A549 (cell line): ENCODE measurements around the gene SMAD9. TPM values are rescaled to one million over a fixed set of nuclear protein-coding genes. Genes with fewer than 3 reads are reported as not detected.

Experiments used
- ATAC-seq, 2 experiments: fragments of 200-7000 bp in 1 of 2; fragments of >200 bp in 1 of 2; cut with Nextera tagmentation in 1 of 2; cut with Tn5 transposase in 1 of 2; 3 replicates each; pipeline versions ENCODE4 v1.8.0 to v1.9.1; 2018 to 2020; ENCODE audit warnings: mild to moderate bottlenecking in 1 of 2, moderate library complexity in 1 of 2
- CTCF ChIA-PET: fragments of 300-600 bp; sonication (Branson Sonifier 250); formaldehyde crosslinking; extraction: SDS; loops from one replicate; lab custom pipeline; 2021; ENCODE audit warnings: antibody characterized with exemption, inconsistent platforms; lab: Yijun Ruan, JAX
- POLR2A ChIA-PET: fragments of 350-600 bp; formaldehyde crosslinking; extraction: SDS; loops from one replicate; lab custom pipeline; 2021; ENCODE audit warnings: antibody characterized with exemption, inconsistent platforms; lab: Yijun Ruan, JAX
- DNase-seq, 2 experiments: peaks; one replicate each; pipeline versions ENCODE4 v3.0.0 to v3.0.0-alpha.2; 2011 to 2016; ENCODE audit warnings: low read depth in 1 of 2, low spot score in 1 of 2
- FAIRE-seq: peaks from 2 replicates; lab custom pipeline; 2011; peaks lifted over from hg19 to GRCh38; lab: Jason Lieb, UNC
- H3K27ac ChIP-seq, 2 experiments: fragments of >200 bp; sonication (Bioruptor Twin); formaldehyde crosslinking; 3 replicates each; pipeline ENCODE4 v1.5.1; 2016 to 2017
- H3K4me1 ChIP-seq: fragments of >200 bp; sonication (Bioruptor Twin); formaldehyde crosslinking; 3 replicates; pipeline ENCODE4 v1.6.1; 2016
- H3K4me2 ChIP-seq: fragments of >200 bp; sonication (Bioruptor Twin); formaldehyde crosslinking; 3 replicates; pipeline ENCODE4 v1.6.1; 2016
- H3K4me3 ChIP-seq: fragments of >200 bp; sonication (Bioruptor Twin); formaldehyde crosslinking; 3 replicates; pipeline ENCODE4 v1.5.1; 2016
- H3K9me3 ChIP-seq: fragments of >200 bp; sonication (Bioruptor Twin); formaldehyde crosslinking; 3 replicates; pipeline ENCODE4 v1.6.1; 2016
- BHLHE40 ChIP-seq: IDR thresholded peaks from 2 replicates; pipeline ENCODE4 v1.6.1; 2012; ENCODE audit warnings: low read depth, low read length, inconsistent platforms
- CBX2 ChIP-seq: fragments of 200-600 bp; sonication (generic); IDR thresholded peaks from 2 replicates; pipeline ENCODE4 v1.6.1; 2016; ENCODE audit warnings: low read depth, mild to moderate bottlenecking, borderline replicate concordance
- CBX8 ChIP-seq: fragments of 200-600 bp; sonication (generic); IDR thresholded peaks from 2 replicates; pipeline ENCODE4 v1.6.1; 2016
- CHD2 ChIP-seq: fragments of 150-350 bp; IDR thresholded peaks from 2 replicates; pipeline ENCODE4 v1.6.1; 2014; ENCODE audit warnings: low read length; ENCODE audit not compliant: partially characterized antibody
- EHF ChIP-seq: fragments of 250-450 bp; sonication (Bioruptor Pico); IDR thresholded peaks from 2 replicates; pipeline ENCODE4 v1.5.0; 2020; ENCODE audit warnings: mild to moderate bottlenecking
- ELK1 ChIP-seq: fragments of 150-350 bp; IDR thresholded peaks from 2 replicates; pipeline ENCODE4 v1.6.1; 2014; ENCODE audit warnings: low read depth, mild to moderate bottlenecking, low read length
- ESRRA ChIP-seq: fragments of 150-350 bp; IDR thresholded peaks from 2 replicates; pipeline ENCODE4 v1.6.1; 2014; ENCODE audit warnings: mild to moderate bottlenecking, low read length, borderline replicate concordance
- FOSB ChIP-seq: fragments of 250-450 bp; sonication (Bioruptor Pico); IDR thresholded peaks from 2 replicates; pipeline ENCODE4 v1.5.0; 2020; ENCODE audit warnings: mild to moderate bottlenecking, moderate library complexity
- FOXS1 ChIP-seq: fragments of 250-450 bp; sonication (Bioruptor Pico); IDR thresholded peaks from 2 replicates; pipeline ENCODE4 v1.5.0; 2020; ENCODE audit warnings: mild to moderate bottlenecking, moderate library complexity
- GATA3 ChIP-seq: IDR thresholded peaks from 2 replicates; pipeline ENCODE4 v1.6.1; 2012; ENCODE audit warnings: borderline replicate concordance
- HEYL ChIP-seq: fragments of 250-450 bp; sonication (Bioruptor Pico); IDR thresholded peaks from 2 replicates; pipeline ENCODE4 v1.8.0; 2021; ENCODE audit warnings: mild to moderate bottlenecking, moderate library complexity
- HOXA7 ChIP-seq: fragments of 250-450 bp; sonication (Bioruptor Pico); IDR thresholded peaks from 2 replicates; pipeline ENCODE4 v1.5.0; 2020; ENCODE audit warnings: mild to moderate bottlenecking, moderate library complexity
- HOXB5 ChIP-seq: fragments of 250-450 bp; sonication (Bioruptor Pico); IDR thresholded peaks from 2 replicates; pipeline ENCODE4 v1.5.0; 2020; ENCODE audit warnings: mild to moderate bottlenecking, moderate library complexity
- KDM5A ChIP-seq: fragments of 200-600 bp; sonication (generic); IDR thresholded peaks from 2 replicates; pipeline ENCODE4 v1.6.1; 2016; ENCODE audit warnings: antibody characterized with exemption, mild to moderate bottlenecking
- NFE2L2 ChIP-seq: fragments of 150-350 bp; conservative IDR thresholded peaks from 2 replicates; pipeline ENCODE4 v1.6.1; 2014; ENCODE audit warnings: low read length
- NR3C1 ChIP-seq: fragments of >200 bp; sonication (Bioruptor Twin); formaldehyde crosslinking; IDR thresholded peaks from 3 replicates; pipeline ENCODE4 v1.6.1; 2017
- PBX3 ChIP-seq: IDR thresholded peaks from 2 replicates; pipeline ENCODE4 v1.6.1; 2012
- RCOR1 ChIP-seq: fragments of 150-350 bp; IDR thresholded peaks from 2 replicates; pipeline ENCODE4 v1.6.1; 2014; ENCODE audit warnings: antibody characterized with exemption, low read length, low read depth
- RFX5 ChIP-seq: fragments of 450-650 bp; IDR thresholded peaks from 2 replicates; pipeline ENCODE4 v1.7.1; 2014; ENCODE audit warnings: antibody characterized with exemption, mild to moderate bottlenecking, moderate library complexity
- RNF2 ChIP-seq: fragments of 200-600 bp; sonication (generic); IDR thresholded peaks from 2 replicates; pipeline ENCODE4 v1.6.1; 2016; ENCODE audit warnings: low read depth, mild to moderate bottlenecking, antibody characterized with exemption, moderate library complexity, borderline replicate concordance
- SMC3 ChIP-seq: fragments of >200 bp; sonication (Bioruptor Twin); formaldehyde crosslinking; IDR thresholded peaks from 3 replicates; pipeline ENCODE4 v1.6.1; 2018; ENCODE audit warnings: inconsistent platforms
- TFCP2L1 ChIP-seq: fragments of 250-450 bp; sonication (Bioruptor Pico); IDR thresholded peaks from 2 replicates; pipeline ENCODE4 v1.5.0; 2021; ENCODE audit warnings: mild to moderate bottlenecking
- TP53 ChIP-seq: fragments of 250-450 bp; sonication (Bioruptor Pico); IDR thresholded peaks from 2 replicates; pipeline ENCODE4 v1.5.0; 2021; ENCODE audit warnings: mild to moderate bottlenecking, moderate library complexity
- ZC3H11A ChIP-seq: fragments of 450-650 bp; IDR thresholded peaks from 2 replicates; pipeline ENCODE4 v1.6.1; 2014; ENCODE audit warnings: antibody characterized with exemption, mild to moderate bottlenecking
- ZNF302 ChIP-seq: fragments of 250-450 bp; sonication (Bioruptor Pico); IDR thresholded peaks from 2 replicates; pipeline ENCODE4 v1.9.0; 2021; ENCODE audit warnings: inconsistent platforms, mild to moderate bottlenecking, moderate library complexity
- ZSCAN20 ChIP-seq: fragments of 250-450 bp; sonication (Bioruptor Pico); IDR thresholded peaks from 2 replicates; pipeline ENCODE4 v1.8.0; 2022; ENCODE audit warnings: mild to moderate bottlenecking, moderate library complexity
- WGBS: methylation state at CpG from one replicate; pipeline ENCODE4 v1.1.6; 2017; ENCODE audit errors: missing lambda C conversion rate; 5-methylcytosine and 5-hydroxymethylcytosine counted together
- polyA plus RNA-seq, 4 experiments: library from polyadenylated mRNA; depleted of rRNA in 3 of 4; stranded (reverse); fragments of >200 nt; fragmentation: RNase III in 1 of 4; extraction: RNeasy Plus Mini Kit Qiagen cat#74134 plus additional on column Dnase treatment in 1 of 4; gene quantifications; 2 replicates in 3 of 4; 3 replicates in 1 of 4; pipeline ENCODE4 v1.2.3, GENCODE V29; 2011 to 2017
- TF ChIP-seq, protein P1 (sequence below): fragments of 250-450 bp; sonication (Bioruptor Pico); IDR thresholded peaks from 2 replicates; pipeline ENCODE4 v1.5.0; 2020; ENCODE audit warnings: low read depth, mild to moderate bottlenecking, moderate library complexity
- TF ChIP-seq, protein P2 (sequence below): fragments of >200 bp; sonication (Bioruptor Twin); formaldehyde crosslinking; IDR thresholded peaks from 3 replicates; pipeline ENCODE4 v1.5.1; 2016

SMAD9 gene
- polyA plus RNA-seq, 2 of the 4 experiments (the other 2 are of a cell fraction), result 0.04 to 0.06 TPM

DNA sequence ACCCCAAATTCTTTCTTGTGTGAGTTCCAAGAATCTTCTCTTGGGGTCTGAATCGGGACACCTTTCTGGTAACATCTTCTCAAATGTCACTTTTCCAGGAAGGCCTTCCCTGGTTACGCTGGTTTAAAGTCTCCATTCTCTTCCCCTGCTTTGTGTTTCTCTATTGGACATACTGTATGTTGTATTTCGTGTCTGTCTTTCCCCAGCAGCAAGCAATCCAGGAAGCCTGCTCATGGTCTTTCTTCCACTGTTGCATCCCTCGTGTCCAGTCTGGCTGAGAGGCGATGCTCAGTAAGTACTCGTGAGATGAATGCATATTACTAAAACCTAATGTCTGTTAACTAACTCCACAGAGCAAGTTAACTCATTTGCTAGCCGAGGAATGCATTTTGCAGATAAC, 57.3 kb downstream of the SMAD9 start:
- H3K4me1 ChIP-seq, result no peaks in the 10 kb centered on the region
- 68% methylated on average over 7 of the region's 7 CpGs for WGBS
- no peak for TF ChIP-seq HEYL (CRISPR knock-in tag)
- TF ChIP-seq BHLHE40, result no peak
- TF ChIP-seq HOXB5 (CRISPR knock-in tag), result no peak
- TF ChIP-seq RCOR1, result no peak
- no peak for TF ChIP-seq EHF (CRISPR knock-in tag)
- no peak for TF ChIP-seq SMC3
- TF ChIP-seq FOSB (CRISPR knock-in tag), result no peak
- no peak for TF ChIP-seq ZSCAN20 (CRISPR knock-in tag)
- TF ChIP-seq GATA3, result no peak
- no peak for TF ChIP-seq HOXA7
- no peak for TF ChIP-seq ZC3H11A
- no peak for TF ChIP-seq CBX8
- TF ChIP-seq, protein P1, sequence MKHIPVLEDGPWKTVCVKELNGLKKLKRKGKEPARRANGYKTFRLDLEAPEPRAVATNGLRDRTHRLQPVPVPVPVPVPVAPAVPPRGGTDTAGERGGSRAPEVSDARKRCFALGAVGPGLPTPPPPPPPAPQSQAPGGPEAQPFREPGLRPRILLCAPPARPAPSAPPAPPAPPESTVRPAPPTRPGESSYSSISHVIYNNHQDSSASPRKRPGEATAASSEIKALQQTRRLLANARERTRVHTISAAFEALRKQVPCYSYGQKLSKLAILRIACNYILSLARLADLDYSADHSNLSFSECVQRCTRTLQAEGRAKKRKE (CRISPR knock-in tag), result no peak
- TF ChIP-seq TFCP2L1 (CRISPR knock-in tag), result no peak
- TF ChIP-seq ELK1, result no peak
- no peak for TF ChIP-seq RNF2
- no peak for TF ChIP-seq TP53 (CRISPR knock-in tag)
- TF ChIP-seq CHD2, result no peak
- TF ChIP-seq FOXS1 (CRISPR knock-in tag), result no peak
- H3K9me3 ChIP-seq, result no peaks in the 10 kb centered on the region
- FAIRE-seq (no peak), ATAC-seq (no peak), DNase-seq (no peak)
- H3K4me2 ChIP-seq, result no peak overlapping the region
- CTCF ChIA-PET, result interaction anchor here (1.4 kb wide), 1 partner anchor 11 kb away, joined by 3 read pairs; no protein-coding TSS in a partner anchor
- H3K27ac ChIP-seq, result no peak overlapping the region
- POLR2A ChIA-PET, result no interaction called here
- H3K4me3 ChIP-seq, result no peak overlapping the region

DNA sequence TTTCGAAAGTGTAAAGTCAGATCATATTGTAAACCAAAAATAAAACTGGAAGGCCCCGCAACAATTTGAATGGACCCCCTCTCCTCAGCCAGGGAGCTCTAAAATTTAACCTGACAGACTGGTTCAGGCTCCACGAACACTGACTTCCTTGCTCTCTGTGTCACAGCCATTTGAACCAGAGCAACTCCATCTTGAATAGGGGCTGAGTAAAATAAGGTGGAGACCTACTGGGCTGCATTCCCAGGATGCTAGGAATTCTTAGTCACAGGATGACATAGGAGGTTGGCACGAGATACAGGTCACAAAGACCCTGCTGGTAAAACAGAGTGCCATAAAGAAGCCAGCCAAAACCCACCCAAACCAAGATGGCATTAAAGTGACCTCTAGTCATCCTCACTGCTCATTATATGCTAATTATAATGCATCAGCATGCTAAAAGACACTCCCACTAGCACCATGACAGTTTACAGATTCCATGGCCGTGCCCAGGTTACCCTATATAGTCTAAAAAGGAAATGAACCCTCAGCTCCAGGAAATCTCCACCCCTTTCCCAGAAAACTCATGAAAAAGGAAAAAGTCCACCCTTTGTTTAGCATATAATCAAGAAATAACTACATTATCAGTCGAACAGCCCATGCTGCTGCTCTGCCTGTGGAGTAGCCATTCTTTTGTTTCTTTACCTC, 57.9 kb downstream of the SMAD9 start:
- ChIA-PET CTCF (interaction anchor here (0.7 to 2.5 kb wide), 3 partner anchors 12 to 485 kb away, joined by 3 to 10 read pairs (median 3); no protein-coding TSS in a partner anchor), POLR2A (no interaction called here)
- no peak overlapping the region for H3K27ac ChIP-seq
- ATAC-seq (no peak), DNase-seq (no peak), FAIRE-seq (no peak)
- H3K4me1 ChIP-seq, result no peaks in the 10 kb centered on the region
- no peak overlapping the region for H3K4me3 ChIP-seq
- WGBS, result 51% methylated on average over 6 of the region's 6 CpGs
- H3K4me2 ChIP-seq, result no peak overlapping the region
- no peaks in the 10 kb centered on the region for H3K9me3 ChIP-seq
- TF ChIP-seq ZC3H11A (no peak), NR3C1 (no peak), PBX3 (no peak), ZNF302 (CRISPR knock-in tag) (no peak), GATA3 (no peak), NFE2L2 (no peak), ESRRA (no peak), RFX5 (no peak), FOSB (CRISPR knock-in tag) (no peak), KDM5A (no peak), CBX2 (no peak)
- TF ChIP-seq, protein P2, sequence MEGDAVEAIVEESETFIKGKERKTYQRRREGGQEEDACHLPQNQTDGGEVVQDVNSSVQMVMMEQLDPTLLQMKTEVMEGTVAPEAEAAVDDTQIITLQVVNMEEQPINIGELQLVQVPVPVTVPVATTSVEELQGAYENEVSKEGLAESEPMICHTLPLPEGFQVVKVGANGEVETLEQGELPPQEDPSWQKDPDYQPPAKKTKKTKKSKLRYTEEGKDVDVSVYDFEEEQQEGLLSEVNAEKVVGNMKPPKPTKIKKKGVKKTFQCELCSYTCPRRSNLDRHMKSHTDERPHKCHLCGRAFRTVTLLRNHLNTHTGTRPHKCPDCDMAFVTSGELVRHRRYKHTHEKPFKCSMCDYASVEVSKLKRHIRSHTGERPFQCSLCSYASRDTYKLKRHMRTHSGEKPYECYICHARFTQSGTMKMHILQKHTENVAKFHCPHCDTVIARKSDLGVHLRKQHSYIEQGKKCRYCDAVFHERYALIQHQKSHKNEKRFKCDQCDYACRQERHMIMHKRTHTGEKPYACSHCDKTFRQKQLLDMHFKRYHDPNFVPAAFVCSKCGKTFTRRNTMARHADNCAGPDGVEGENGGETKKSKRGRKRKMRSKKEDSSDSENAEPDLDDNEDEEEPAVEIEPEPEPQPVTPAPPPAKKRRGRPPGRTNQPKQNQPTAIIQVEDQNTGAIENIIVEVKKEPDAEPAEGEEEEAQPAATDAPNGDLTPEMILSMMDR, result no peak
